Measurements from ENCODE around the gene WWC2.

GRCh38 chr4:183300070-183300469 is 201.0 kb downstream of the WWC2 start:
- TF ChIP-seq CTCF (IDR thresholded peaks at IDR 0.05; ENCODE audit: low read depth, low read length) (no peak), MYC (IDR thresholded peaks at IDR 0.05; ENCODE audit: low read depth, low read length) (no peak)

Data from NB4 (cell line).